ENCODE data around the gene MACO1. TPM values are rescaled to one million over a fixed set of nuclear protein-coding genes. Genes with fewer than 3 reads are reported as not detected.
A peak's percentile ranks its signal among the peaks of the same experiment; 100 is the strongest.
"Not testable (repeated sequence)": the region's sequence is repeated elsewhere in the genome, so short reads cannot be mapped to it uniquely, and the experiment has no call there.

Gene MACO1
- polyA plus RNA-seq, 3 donors from 2014 or later, result 0.45 to 5.2 (median 3.7) TPM

- H3K27me3 Mint-ChIP-seq (ENCODE audit: low read depth in 3 of 3), result peaks cover 0 to 3% (median 0%) of the 10 kb centered on the region in 3 donors
- peak overlapping the region in 1 of 6 donors; percentile 5 for H3K27ac Mint-ChIP-seq
- peaks cover 3 to 18% (median 6%) of the 10 kb centered on the region in 3 donors for H3K36me3 Mint-ChIP-seq
- H3K4me1 Mint-ChIP-seq, result peaks cover 0 to 2% of the 10 kb centered on the region in 2 donors
- no peaks in the 10 kb centered on the region for H3K9me3 Mint-ChIP-seq
- no peak for DNase-seq
- H3K4me3 Mint-ChIP-seq, result no peak overlapping the region
These were observed 21.2 kb downstream of the MACO1 start for GRCh38 chr1:25451908-25452307.

- no peak for DNase-seq
- Mint-ChIP-seq H3K9me3 (no peaks in the 10 kb centered on the region), H3K4me3 (no peak overlapping the region), H3K27ac (no peak overlapping the region), H3K36me3 (peaks cover 9 to 43% (median 24%) of the 10 kb centered on the region in 3 donors), H3K4me1 (no peaks in the 10 kb centered on the region), H3K27me3 (ENCODE audit: low read depth in 3 of 3) (peaks cover 0 to 4% (median 2%) of the 10 kb centered on the region in 3 donors)
These were observed 25.8 kb downstream of the MACO1 start for GRCh38 chr1:25456502-25456901.

- Mint-ChIP-seq H3K4me3 (no peak overlapping the region), H3K9me3 (no peaks in the 10 kb centered on the region), H3K27ac (no peak overlapping the region), H3K36me3 (peaks cover 9 to 48% (median 24%) of the 10 kb centered on the region in 3 donors), H3K4me1 (peaks cover 0 to 6% of the 10 kb centered on the region in 2 donors), H3K27me3 (ENCODE audit: low read depth in 3 of 3) (peaks cover 0 to 3% (median 1%) of the 10 kb centered on the region in 3 donors)
- no peak for DNase-seq
These were observed 28.0 kb downstream of the MACO1 start for GRCh38 chr1:25458541-25459298.

- Mint-ChIP-seq H3K9me3 (no peaks in the 10 kb centered on the region), H3K36me3 (peaks cover 9 to 48% (median 24%) of the 10 kb centered on the region in 3 donors), H3K27me3 (ENCODE audit: low read depth in 3 of 3) (peaks cover 0 to 3% (median 1%) of the 10 kb centered on the region in 3 donors), H3K27ac (no peak overlapping the region), H3K4me3 (no peak overlapping the region), H3K4me1 (peaks cover 0 to 6% of the 10 kb centered on the region in 2 donors)
- no peak for DNase-seq
These were observed 29.3 kb downstream of the MACO1 start for GRCh38 chr1:25460020-25460419.

- H3K4me3 Mint-ChIP-seq; H3K27ac Mint-ChIP-seq; H3K9me3 Mint-ChIP-seq; DNase-seq; H3K27me3 Mint-ChIP-seq (ENCODE audit: low read depth in 3 of 3): not testable (repeated sequence)
- Mint-ChIP-seq H3K36me3 (peaks cover 9 to 48% (median 24%) of the 10 kb centered on the region in 3 donors), H3K4me1 (peaks cover 2 to 11% of the 10 kb centered on the region in 2 donors)
These were observed 30.1 kb downstream of the MACO1 start for GRCh38 chr1:25460816-25461215.

- Mint-ChIP-seq H3K4me3 (no peak overlapping the region), H3K36me3 (peaks cover 9 to 40% (median 18%) of the 10 kb centered on the region in 3 donors)
These were observed 31.2 kb downstream of the MACO1 start for GRCh38 chr1:25461849-25462248.

GRCh38 chr1:25462732-25463131 lies 32.0 kb downstream of the MACO1 start:
- Mint-ChIP-seq H3K4me1 (peaks cover 16 to 27% of the 10 kb centered on the region in 2 donors), H3K9me3 (no peaks in the 10 kb centered on the region), H3K27me3 (ENCODE audit: low read depth in 3 of 3) (peaks cover 0 to 3% (median 1%) of the 10 kb centered on the region in 3 donors), H3K36me3 (peaks cover 9 to 35% (median 18%) of the 10 kb centered on the region in 3 donors), H3K4me3 (no peak overlapping the region), H3K27ac (peak overlapping the region in 2 of 6 donors; percentile 35 to 71)
- DNase-seq, result no peak

More at GRCh38 chr1:25461849-25462248, 31.2 kb downstream of the MACO1 start:
- DNase-seq, result no peak
- H3K4me1 Mint-ChIP-seq, result peaks cover 7 to 19% of the 10 kb centered on the region in 2 donors
- no peak overlapping the region for H3K27ac Mint-ChIP-seq
- H3K27me3 Mint-ChIP-seq (ENCODE audit: low read depth in 3 of 3), result peaks cover 0 to 3% (median 1%) of the 10 kb centered on the region in 3 donors
- H3K9me3 Mint-ChIP-seq, result no peaks in the 10 kb centered on the region

GRCh38 chr1:25467193-25467592 lies 36.5 kb downstream of the MACO1 start:
- Mint-ChIP-seq H3K4me3 (peak overlapping the region in 3 of 5 donors; percentile 26 to 60 (median 35)), H3K9me3 (no peaks in the 10 kb centered on the region)

GRCh38 chr1:25467616-25468015 lies 36.9 kb downstream of the MACO1 start:
- no peaks in the 10 kb centered on the region for H3K27me3 Mint-ChIP-seq (ENCODE audit: low read depth in 3 of 3)
- no peaks in the 10 kb centered on the region for H3K9me3 Mint-ChIP-seq
- H3K36me3 Mint-ChIP-seq, result peaks cover 0 to 6% (median 0%) of the 10 kb centered on the region in 3 donors
- no peak for DNase-seq
- H3K4me1 Mint-ChIP-seq, result peaks cover 26 to 37% of the 10 kb centered on the region in 2 donors
- H3K4me3 Mint-ChIP-seq, result peak overlapping the region in 3 of 5 donors; percentile 26 to 60 (median 35)
- H3K27ac Mint-ChIP-seq, result peak overlapping the region; percentile 12 to 80 (median 57)

More at GRCh38 chr1:25467193-25467592, 36.5 kb downstream of the MACO1 start:
- Mint-ChIP-seq H3K4me1 (peaks cover 22 to 36% of the 10 kb centered on the region in 2 donors), H3K36me3 (peaks cover 0 to 9% (median 0%) of the 10 kb centered on the region in 3 donors), H3K27me3 (ENCODE audit: low read depth in 3 of 3) (no peaks in the 10 kb centered on the region), H3K27ac (peak overlapping the region in 5 of 6 donors; percentile 57 to 80 (median 64))
- peak in 2 of 3 donors; percentile 11 to 12 for DNase-seq

GRCh38 chr1:25468033-25468432 lies 37.3 kb downstream of the MACO1 start:
- peaks cover 0 to 6% (median 0%) of the 10 kb centered on the region in 3 donors for H3K36me3 Mint-ChIP-seq
- H3K4me3 Mint-ChIP-seq, result no peak overlapping the region
- H3K9me3 Mint-ChIP-seq, result no peaks in the 10 kb centered on the region
- no peak for DNase-seq
- peak overlapping the region; percentile 12 to 80 (median 54) for H3K27ac Mint-ChIP-seq
- peaks cover 26 to 41% of the 10 kb centered on the region in 2 donors for H3K4me1 Mint-ChIP-seq
- no peaks in the 10 kb centered on the region for H3K27me3 Mint-ChIP-seq (ENCODE audit: low read depth in 3 of 3)

GRCh38 chr1:25469177-25469576 lies 38.5 kb downstream of the MACO1 start:
- peaks cover 0 to 1% (median 0%) of the 10 kb centered on the region in 3 donors for H3K27me3 Mint-ChIP-seq (ENCODE audit: low read depth in 3 of 3)
- H3K4me1 Mint-ChIP-seq, result peaks cover 37 to 52% of the 10 kb centered on the region in 2 donors
- H3K4me3 Mint-ChIP-seq, result no peak overlapping the region
- H3K36me3 Mint-ChIP-seq, result peaks cover 0 to 6% (median 0%) of the 10 kb centered on the region in 3 donors
- DNase-seq, result no peak
- H3K9me3 Mint-ChIP-seq, result no peaks in the 10 kb centered on the region
- H3K27ac Mint-ChIP-seq, result no peak overlapping the region

GRCh38 chr1:25472471-25472870 lies 41.8 kb downstream of the MACO1 start:
- Mint-ChIP-seq H3K4me1 (peaks cover 31 to 48% of the 10 kb centered on the region in 2 donors), H3K4me3 (no peak overlapping the region), H3K9me3 (no peaks in the 10 kb centered on the region), H3K27ac (peak overlapping the region in 5 of 6 donors; percentile 3 to 70 (median 58)), H3K36me3 (peaks cover 0 to 6% (median 4%) of the 10 kb centered on the region in 3 donors), H3K27me3 (ENCODE audit: low read depth in 3 of 3) (peaks cover 0 to 1% (median 0%) of the 10 kb centered on the region in 3 donors)
- no peak for DNase-seq

- Mint-ChIP-seq H3K27me3 (ENCODE audit: low read depth in 3 of 3) (peaks cover 0 to 1% (median 0%) of the 10 kb centered on the region in 3 donors), H3K9me3 (no peaks in the 10 kb centered on the region), H3K36me3 (peaks cover 0 to 6% (median 4%) of the 10 kb centered on the region in 3 donors), H3K4me3 (peak overlapping the region in 3 of 5 donors; percentile 18 to 48 (median 36)), H3K4me1 (peaks cover 22 to 36% of the 10 kb centered on the region in 2 donors), H3K27ac (peak overlapping the region; percentile 31 to 85 (median 66))
- DNase-seq, result peak in 1 of 3 donors; percentile 10
These were observed 43.0 kb downstream of the MACO1 start for GRCh38 chr1:25473653-25474225.
